ENCODE results near the gene TEX11. TPM values are rescaled to one million over a fixed set of nuclear protein-coding genes. Genes with fewer than 3 reads are reported as not detected.

The TEX11 gene
- total RNA-seq, 2 experiments from 2014 or later = not detected

DNA sequence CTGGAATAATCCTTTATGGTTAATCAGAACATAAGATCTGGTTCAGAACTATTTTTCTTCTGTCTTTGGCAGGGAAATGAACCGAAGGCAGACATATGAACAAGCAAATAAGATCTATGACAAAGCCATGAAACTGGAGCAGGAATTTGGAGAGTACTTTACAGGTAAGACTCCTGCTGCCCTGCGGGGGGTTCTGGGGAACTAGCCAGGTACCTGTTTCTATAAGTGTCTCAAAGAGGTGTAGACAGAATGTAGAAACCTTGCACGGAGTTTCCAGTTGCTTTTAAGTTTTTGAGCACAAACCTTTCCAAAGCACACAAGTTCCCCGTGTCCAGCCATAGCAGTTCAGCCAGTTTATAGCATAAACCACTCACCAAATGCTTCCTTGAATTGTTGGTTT lies 407.7 kb downstream of the TEX11 start:
- H3K9me3 Mint-ChIP-seq = no peaks in the 10 kb centered on the region
- H3K27ac Mint-ChIP-seq = no peak overlapping the region
- H3K36me3 Mint-ChIP-seq (ENCODE audit: low read depth) = peaks cover 15% of the 10 kb centered on the region
- DNase-seq = no peak
- POLR2A ChIA-PET = no interaction called here
- no peaks in the 10 kb centered on the region for H3K27me3 Mint-ChIP-seq
- peaks cover 16% of the 10 kb centered on the region for H3K4me1 Mint-ChIP-seq
- CTCF ChIA-PET = interaction anchor here (0.7 kb wide), 1 partner anchor 23 kb away, joined by 3 read pairs; no protein-coding TSS in a partner anchor
- H3K4me3 Mint-ChIP-seq = no peak overlapping the region

DNA sequence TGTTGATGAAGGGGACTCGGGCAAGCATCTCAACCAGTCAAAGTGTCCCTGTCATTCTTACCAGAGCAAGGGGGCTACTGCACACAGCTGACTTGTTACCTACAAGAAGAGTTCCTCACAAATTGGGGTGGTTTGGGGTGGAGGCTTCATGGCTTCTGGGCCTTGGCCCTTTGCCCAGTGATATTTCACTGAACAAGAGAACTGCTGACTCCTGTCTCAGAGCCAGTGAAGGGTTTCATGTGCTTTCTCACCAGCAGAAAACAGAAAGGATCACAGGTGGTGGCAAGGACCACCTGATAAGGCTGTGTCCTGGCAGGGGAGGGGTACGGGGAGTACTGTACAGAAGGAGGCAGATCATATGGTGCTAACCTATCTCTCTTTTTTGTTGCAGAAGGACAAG lies 410.4 kb downstream of the TEX11 start:
- no peak overlapping the region for H3K4me3 Mint-ChIP-seq
- H3K27me3 Mint-ChIP-seq = no peaks in the 10 kb centered on the region
- ChIA-PET CTCF (interaction anchor here (0.6 kb wide), 1 partner anchor 483 kb away, joined by 3 read pairs; no protein-coding TSS in a partner anchor), POLR2A (no interaction called here)
- peaks cover 5% of the 10 kb centered on the region for H3K4me1 Mint-ChIP-seq
- H3K9me3 Mint-ChIP-seq = no peaks in the 10 kb centered on the region
- H3K36me3 Mint-ChIP-seq (ENCODE audit: low read depth) = peaks cover 18% of the 10 kb centered on the region
- DNase-seq = no peak
- no peak overlapping the region for H3K27ac Mint-ChIP-seq

GRCh38 chrX:70497026-70497425 lies 411.5 kb downstream of the TEX11 start:
- Mint-ChIP-seq H3K4me3 (no peak overlapping the region), H3K27ac (no peak overlapping the region), H3K27me3 (no peaks in the 10 kb centered on the region), H3K4me1 (peaks cover 9% of the 10 kb centered on the region), H3K36me3 (ENCODE audit: low read depth) (peaks cover 27% of the 10 kb centered on the region), H3K9me3 (no peaks in the 10 kb centered on the region)
- no peak for DNase-seq
- ChIA-PET CTCF (no interaction called here), POLR2A (no interaction called here)

DNA sequence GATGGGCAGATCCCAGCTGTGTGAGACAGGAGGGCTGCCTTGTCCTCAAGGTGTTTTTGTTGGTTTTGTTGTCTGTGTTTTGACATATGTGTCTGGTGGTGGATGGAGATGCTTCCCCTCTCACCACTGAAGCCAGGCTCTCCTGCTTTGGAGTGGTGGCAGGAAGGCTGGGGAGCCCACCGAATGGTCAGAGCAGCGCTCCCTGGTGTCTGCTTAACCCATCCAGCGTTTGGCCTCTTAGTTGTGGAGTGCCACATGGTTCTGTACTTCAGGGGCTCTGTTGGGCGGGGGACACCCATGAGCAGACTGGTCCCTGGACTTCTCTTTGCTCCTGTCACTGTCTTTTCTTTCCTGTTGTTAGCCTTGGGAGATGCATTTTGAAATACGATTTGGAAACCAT lies 412.0 kb downstream of the TEX11 start:
- no peaks in the 10 kb centered on the region for H3K9me3 Mint-ChIP-seq
- H3K27ac Mint-ChIP-seq = peak overlapping the region; percentile 41
- no peak for DNase-seq
- ChIA-PET CTCF (interaction anchor here (0.8 kb wide), 1 partner anchor 89 kb away, joined by 3 read pairs; no protein-coding TSS in a partner anchor), POLR2A (no interaction called here)
- no peaks in the 10 kb centered on the region for H3K27me3 Mint-ChIP-seq
- peaks cover 14% of the 10 kb centered on the region for H3K4me1 Mint-ChIP-seq
- no peak overlapping the region for H3K4me3 Mint-ChIP-seq
- H3K36me3 Mint-ChIP-seq (ENCODE audit: low read depth) = peaks cover 30% of the 10 kb centered on the region

DNA sequence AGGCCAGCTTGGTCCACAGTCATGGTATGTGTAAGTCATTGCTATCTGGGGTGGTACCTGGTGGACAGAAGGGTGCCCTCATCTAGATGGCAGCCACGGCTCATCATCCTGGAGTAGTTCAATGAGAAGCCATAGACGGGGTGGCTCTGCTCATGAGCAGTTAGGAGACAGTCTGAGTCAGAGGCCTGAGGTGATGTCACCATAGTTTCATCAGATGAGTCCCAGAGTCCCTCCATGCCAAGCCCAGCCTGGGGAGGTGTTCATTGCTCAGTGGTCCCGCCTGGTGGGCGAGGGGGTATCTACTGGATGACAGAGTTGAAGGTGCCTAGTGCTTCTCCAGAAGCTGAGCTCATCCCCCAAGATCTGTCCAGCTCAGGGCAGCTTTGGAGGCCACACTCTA lies 414.1 kb downstream of the TEX11 start:
- CTCF ChIA-PET = no interaction called here

GRCh38 chrX:70488856-70489255 lies 419.7 kb downstream of the TEX11 start:
- CTCF ChIA-PET = no interaction called here
- no peak for DNase-seq
- H3K4me1 Mint-ChIP-seq = peaks cover 11% of the 10 kb centered on the region

More for the DNA sequence above, 414.1 kb downstream of the TEX11 start:
- POLR2A ChIA-PET = no interaction called here
- no peak overlapping the region for H3K27ac Mint-ChIP-seq
- DNase-seq = no peak
- no peak overlapping the region for H3K4me3 Mint-ChIP-seq
- H3K36me3 Mint-ChIP-seq (ENCODE audit: low read depth) = peaks cover 31% of the 10 kb centered on the region
- H3K27me3 Mint-ChIP-seq = no peaks in the 10 kb centered on the region
- H3K9me3 Mint-ChIP-seq = no peaks in the 10 kb centered on the region
- H3K4me1 Mint-ChIP-seq = peaks cover 16% of the 10 kb centered on the region

DNA sequence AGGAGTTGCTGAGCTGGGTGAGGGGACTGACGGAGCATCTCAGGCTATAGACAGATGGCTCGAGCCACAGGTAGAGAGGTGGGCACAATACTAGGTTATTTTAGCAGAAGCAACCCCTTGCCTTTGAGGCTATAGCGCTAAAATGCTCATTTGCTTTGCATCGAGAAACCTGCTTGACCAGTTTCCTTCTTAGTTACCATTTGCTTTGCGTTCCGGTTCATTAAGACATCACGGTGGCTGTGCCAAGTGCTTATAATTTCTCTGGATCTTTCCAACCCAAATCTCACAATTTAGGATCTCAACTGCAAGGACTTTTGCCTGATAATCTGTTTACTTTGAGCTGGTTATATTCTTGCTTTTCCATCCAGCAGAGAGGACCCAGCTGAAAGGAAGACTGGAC lies 423.0 kb downstream of the TEX11 start:
- H3K4me1 Mint-ChIP-seq = peaks cover 2% of the 10 kb centered on the region
- H3K4me3 Mint-ChIP-seq = no peak overlapping the region
- ChIA-PET CTCF (no interaction called here), POLR2A (no interaction called here)
- no peaks in the 10 kb centered on the region for H3K27me3 Mint-ChIP-seq
- H3K9me3 Mint-ChIP-seq = no peaks in the 10 kb centered on the region
- H3K36me3 Mint-ChIP-seq (ENCODE audit: low read depth) = peaks cover 8% of the 10 kb centered on the region
- no peak for DNase-seq
- no peak overlapping the region for H3K27ac Mint-ChIP-seq

More at GRCh38 chrX:70488856-70489255, 419.7 kb downstream of the TEX11 start:
- Mint-ChIP-seq H3K27me3 (no peaks in the 10 kb centered on the region), H3K9me3 (no peaks in the 10 kb centered on the region), H3K27ac (no peak overlapping the region), H3K4me3 (no peak overlapping the region), H3K36me3 (ENCODE audit: low read depth) (peaks cover 21% of the 10 kb centered on the region)
- POLR2A ChIA-PET = no interaction called here

DNA sequence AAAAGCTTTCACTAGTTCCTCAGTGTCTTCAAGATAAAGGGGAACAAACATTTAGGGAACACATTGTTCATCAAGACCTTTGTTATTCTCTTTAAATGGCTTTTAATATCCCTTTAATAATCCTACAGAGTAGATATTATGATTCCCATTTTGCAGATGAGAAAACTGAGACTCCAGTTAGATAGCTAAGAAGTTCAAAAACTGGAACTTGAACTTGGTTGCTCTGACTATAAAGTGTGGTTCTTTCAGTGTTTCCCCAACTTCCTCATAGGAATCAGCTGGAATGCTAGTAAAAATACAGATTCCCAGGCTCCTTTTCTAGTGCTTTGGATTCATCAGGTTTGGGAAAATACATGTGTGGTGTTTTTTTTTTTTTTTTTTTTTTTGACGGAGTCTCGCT lies 426.2 kb downstream of the TEX11 start:
- Mint-ChIP-seq H3K27ac (no peak overlapping the region), H3K27me3 (no peaks in the 10 kb centered on the region), H3K9me3 (no peaks in the 10 kb centered on the region), H3K4me1 (peaks cover 2% of the 10 kb centered on the region), H3K36me3 (ENCODE audit: low read depth) (peaks cover 8% of the 10 kb centered on the region), H3K4me3 (no peak overlapping the region)
- ChIA-PET CTCF (interaction anchor here (0.6 kb wide), 1 partner anchor 132 kb away, joined by 3 read pairs; no protein-coding TSS in a partner anchor), POLR2A (no interaction called here)
- DNase-seq = no peak

DNA sequence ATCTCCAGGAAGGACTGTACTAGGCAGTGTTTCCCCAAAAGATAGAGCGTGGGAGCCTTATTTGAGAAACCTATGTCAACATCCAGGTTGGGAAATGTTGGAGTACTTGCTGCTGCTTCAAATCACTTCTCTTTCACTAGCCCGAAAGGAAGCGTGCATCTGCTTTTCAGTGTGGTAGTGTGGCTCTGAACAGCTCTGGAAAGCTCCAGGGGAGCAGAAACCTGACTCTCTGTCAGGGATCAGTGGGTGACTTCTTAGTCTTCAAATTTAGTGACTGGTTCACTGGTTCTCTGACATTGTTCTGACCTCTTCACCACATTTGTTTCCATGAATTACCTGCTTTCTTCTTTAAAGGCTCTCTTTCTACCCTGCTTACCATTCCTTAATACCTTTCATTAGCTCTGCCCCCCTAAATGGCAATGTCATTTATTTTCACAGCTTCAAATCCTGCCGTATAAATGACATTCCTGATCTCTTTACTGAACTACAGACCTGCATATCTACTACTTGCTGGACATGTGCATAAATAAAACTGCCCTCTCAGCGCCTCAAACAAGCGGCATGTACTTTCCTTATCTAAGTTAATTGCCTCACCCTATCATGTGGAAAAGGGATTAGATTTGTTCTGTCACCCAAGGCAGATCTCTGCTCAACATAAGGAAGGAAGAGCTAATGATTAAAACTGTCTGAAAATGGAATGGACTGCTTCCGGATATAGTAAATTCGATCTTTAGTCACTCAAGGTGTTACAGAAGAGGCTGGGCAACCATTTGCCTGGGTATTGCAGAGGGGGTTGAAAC lies 426.8 kb downstream of the TEX11 start:
- no peaks in the 10 kb centered on the region for H3K27me3 Mint-ChIP-seq
- H3K36me3 Mint-ChIP-seq (ENCODE audit: low read depth) = peaks cover 8% of the 10 kb centered on the region
- H3K4me1 Mint-ChIP-seq = peaks cover 2% of the 10 kb centered on the region
- no peaks in the 10 kb centered on the region for H3K9me3 Mint-ChIP-seq
- ChIA-PET CTCF (interaction anchor here (0.6 kb wide), 1 partner anchor 133 kb away, joined by 3 read pairs; no protein-coding TSS in a partner anchor), POLR2A (no interaction called here)
- DNase-seq = no peak
- no peak overlapping the region for H3K4me3 Mint-ChIP-seq
- no peak overlapping the region for H3K27ac Mint-ChIP-seq

- Mint-ChIP-seq H3K27ac (no peak overlapping the region), H3K4me3 (no peak overlapping the region), H3K27me3 (no peaks in the 10 kb centered on the region), H3K4me1 (peaks cover 2% of the 10 kb centered on the region), H3K36me3 (ENCODE audit: low read depth) (peaks cover 7% of the 10 kb centered on the region), H3K9me3 (no peaks in the 10 kb centered on the region)
- no peak for DNase-seq
- POLR2A ChIA-PET = no interaction called here
- CTCF ChIA-PET = no interaction called here
Observed at GRCh38 chrX:70480660-70481018, 427.9 kb downstream of the TEX11 start.

- Mint-ChIP-seq H3K4me3 (no peak overlapping the region), H3K4me1 (peaks cover 2% of the 10 kb centered on the region), H3K27ac (no peak overlapping the region), H3K36me3 (ENCODE audit: low read depth) (peaks cover 7% of the 10 kb centered on the region), H3K27me3 (no peaks in the 10 kb centered on the region), H3K9me3 (no peaks in the 10 kb centered on the region)
- no peak for DNase-seq
- CTCF ChIA-PET = interaction anchor here (1.4 kb wide), 1 partner anchor 13 kb away, joined by 4 read pairs; no protein-coding TSS in a partner anchor
- POLR2A ChIA-PET = no interaction called here
Observed at GRCh38 chrX:70479922-70480659, 428.4 kb downstream of the TEX11 start.

- no peaks in the 10 kb centered on the region for H3K9me3 Mint-ChIP-seq
- no peak overlapping the region for H3K4me3 Mint-ChIP-seq
- H3K36me3 Mint-ChIP-seq (ENCODE audit: low read depth) = peaks cover 7% of the 10 kb centered on the region
- ChIA-PET CTCF (interaction anchor here (0.6 to 1.4 kb wide), 3 partner anchors 13 to 99 kb away, joined by 3 to 7 read pairs (median 4); no protein-coding TSS in a partner anchor), POLR2A (no interaction called here)
- no peaks in the 10 kb centered on the region for H3K27me3 Mint-ChIP-seq
- peaks cover 3% of the 10 kb centered on the region for H3K4me1 Mint-ChIP-seq
- H3K27ac Mint-ChIP-seq = no peak overlapping the region
- no peak for DNase-seq
Observed at GRCh38 chrX:70479247-70479921, 429.1 kb downstream of the TEX11 start.

All from activated CD4-positive, alpha-beta T cell treated with anti-CD3 and anti-CD28 coated beads, Interleukin-2, amount 10 ng/mL, durations not matched to agents 7 days and 5 days (primary cell).